GM18499 (cell line): Measurements from ENCODE around the gene SEC16B.

Experiments
- ATAC-seq: cut with Tn5 transposase; IDR thresholded peaks from one replicate; pipeline ENCODE4 v1.9.1; 2021; ENCODE audit warnings: moderate number of reproducible peaks; ENCODE audit not compliant: insufficient read depth, unreplicated experiment

The SEC16B gene

DNA sequence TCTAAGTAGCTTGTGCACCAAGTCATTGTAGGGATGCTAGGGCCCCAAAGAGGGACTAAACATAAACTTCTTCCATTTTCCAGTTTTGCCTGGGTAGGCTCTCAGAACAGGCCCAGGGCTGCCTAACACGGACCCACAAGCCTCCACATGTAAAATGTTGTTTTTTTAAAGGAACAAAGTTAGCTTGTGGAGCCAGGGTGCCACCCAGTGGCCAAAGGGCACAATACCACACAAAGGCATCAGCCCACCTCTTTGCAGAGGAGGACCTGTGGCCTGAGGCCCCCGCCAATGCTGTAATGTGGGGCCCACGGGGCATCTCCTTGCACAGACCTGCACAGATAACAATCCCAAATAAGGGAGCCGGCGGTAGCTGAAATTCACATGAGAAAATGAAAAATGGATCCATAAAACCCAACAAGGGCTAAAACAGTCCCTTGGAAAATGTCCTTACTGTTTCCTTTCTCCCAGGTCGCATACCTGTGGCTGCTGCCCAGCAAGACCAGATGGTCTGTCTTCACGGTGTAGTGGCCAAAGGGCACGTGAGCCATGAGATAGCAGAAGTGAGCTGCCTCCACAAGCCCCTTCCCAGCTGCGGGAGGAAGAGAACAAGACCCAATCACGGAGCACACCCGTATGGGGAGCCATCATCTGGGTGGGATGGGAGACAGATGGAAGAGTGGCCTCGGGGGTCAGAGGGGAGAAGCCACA, 23.8 kb downstream of the SEC16B start:
- no peak for ATAC-seq

DNA sequence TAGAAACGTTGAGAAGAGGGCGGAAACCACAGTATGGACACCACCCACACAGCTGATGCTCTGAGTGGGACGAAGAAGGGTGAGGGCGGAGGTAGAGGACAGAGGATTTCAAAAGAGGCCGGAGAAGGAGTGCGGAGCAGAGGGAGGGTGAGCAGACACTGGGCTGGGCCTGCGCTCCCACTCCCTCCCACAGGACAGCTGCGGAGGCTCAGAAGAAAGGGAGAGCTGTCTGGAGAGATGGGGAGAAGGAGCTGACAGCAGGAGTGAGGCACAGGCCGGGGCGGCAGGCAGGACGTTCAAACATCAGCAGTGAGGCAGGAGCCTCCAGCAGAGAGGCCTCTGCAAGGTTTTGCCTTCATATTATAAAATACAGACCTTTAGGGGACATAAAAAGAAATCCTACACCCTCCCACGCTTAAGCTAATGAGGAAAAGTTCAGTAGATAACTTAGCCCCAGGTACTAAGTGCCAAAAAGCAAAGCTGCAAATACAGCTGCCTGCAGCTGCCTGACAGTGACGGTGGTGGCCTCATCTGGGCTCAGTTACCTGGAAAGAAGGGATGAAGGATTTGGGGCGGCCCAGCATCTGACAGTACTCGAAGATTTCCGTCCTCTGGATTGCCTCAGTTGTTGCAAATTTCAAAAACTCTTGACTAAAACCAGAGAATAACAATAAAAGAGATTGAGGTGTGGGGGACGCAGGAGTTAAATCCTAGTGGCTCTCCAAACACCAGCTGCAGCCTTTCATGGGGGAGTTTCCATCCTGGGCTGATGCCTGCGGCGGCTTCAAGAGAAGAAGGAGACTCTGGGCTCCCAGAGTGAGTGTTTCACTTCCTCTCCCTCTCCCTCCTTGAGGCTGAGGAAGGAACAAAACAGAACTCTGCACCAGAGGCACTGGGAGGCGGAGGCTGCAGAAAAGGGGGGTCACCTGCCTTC, 25.6 kb downstream of the SEC16B start:
- no peak for ATAC-seq

DNA sequence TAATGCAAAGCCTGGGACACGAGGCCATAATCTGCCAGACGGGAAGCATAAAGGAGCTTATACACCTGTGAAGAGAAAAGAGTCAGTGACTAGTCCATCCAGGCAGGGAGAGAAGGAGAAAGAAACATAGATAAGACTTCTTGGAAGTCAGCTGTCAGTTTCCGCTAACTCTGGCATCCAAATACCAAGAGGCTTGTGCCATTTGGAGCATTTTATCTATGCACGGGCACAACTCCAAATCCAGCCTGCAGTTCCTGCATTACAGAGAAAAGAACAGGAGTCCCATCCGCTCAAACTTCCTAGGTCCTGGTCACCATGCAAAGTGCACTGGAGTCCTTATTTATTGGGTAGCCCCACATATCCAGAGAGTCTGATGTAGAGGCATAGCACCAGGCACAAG, 27.9 kb downstream of the SEC16B start:
- no peak for ATAC-seq

DNA sequence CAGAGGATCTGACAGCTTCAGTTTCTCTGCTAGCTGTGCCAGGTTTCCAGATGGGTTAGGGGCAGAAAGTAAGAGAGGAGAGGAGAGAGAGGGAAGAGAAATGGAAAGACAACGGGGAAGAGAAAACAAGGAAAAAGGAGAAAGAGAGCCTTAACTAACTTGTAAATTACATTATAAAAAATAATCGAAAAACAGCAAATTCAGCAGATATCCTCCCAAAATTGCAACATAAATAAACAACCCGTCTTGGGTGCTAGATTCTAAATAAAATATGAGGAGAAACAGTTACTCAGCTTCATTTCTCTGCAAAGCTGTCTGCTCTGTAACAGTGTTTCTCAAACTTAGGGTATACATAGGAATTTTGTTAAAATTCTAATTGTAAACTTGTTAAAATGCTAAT, 29.2 kb downstream of the SEC16B start:
- no peak for ATAC-seq

DNA sequence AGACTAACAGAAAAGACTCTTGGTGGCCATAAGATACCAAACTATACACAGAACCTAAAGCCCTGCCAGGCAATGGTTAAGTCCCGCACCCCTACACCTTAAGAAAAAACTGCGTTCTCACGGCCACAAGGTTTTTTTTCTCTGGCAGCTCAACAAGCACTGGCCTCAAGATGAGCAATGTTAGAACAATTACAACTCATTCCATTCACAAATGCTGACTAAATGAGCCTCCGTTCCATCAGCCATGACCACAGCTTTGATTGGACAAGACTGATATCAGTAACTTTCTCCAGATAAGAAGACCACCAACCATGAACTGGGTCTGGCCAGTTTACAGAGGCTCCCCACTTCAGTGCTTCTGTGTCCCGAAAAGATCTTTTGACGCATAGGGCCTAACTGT, 31.9 kb downstream of the SEC16B start:
- no peak for ATAC-seq

DNA sequence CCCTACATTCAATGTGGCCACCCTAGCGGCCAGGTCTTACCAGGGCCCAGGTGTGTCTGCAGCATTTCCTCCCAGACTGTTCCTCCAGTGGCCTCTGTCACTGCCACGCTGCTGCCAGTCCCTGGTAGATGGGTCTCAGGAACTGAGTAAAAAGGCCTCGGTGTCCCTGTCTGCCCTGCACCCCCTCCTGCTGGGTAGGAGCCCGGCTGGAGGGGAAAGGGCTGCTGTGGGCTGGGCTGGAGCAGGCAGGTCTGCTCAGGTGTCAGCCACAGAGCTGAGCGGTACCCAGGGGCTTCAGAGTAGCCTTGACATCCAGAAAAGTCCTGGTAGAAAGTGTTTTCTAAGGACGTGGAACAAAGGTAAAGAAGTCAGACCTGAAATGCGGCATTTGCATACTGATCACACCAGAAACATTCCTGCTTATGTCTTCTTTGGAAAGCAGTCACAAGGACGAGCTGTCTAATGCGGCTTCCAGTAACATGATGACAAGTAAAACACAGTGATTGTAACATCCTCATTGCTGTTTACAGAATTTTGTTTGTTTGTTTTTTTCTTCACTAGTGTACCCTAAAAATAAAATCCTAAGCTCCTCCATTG, 32.6 kb downstream of the SEC16B start:
- ATAC-seq, result no peak

DNA sequence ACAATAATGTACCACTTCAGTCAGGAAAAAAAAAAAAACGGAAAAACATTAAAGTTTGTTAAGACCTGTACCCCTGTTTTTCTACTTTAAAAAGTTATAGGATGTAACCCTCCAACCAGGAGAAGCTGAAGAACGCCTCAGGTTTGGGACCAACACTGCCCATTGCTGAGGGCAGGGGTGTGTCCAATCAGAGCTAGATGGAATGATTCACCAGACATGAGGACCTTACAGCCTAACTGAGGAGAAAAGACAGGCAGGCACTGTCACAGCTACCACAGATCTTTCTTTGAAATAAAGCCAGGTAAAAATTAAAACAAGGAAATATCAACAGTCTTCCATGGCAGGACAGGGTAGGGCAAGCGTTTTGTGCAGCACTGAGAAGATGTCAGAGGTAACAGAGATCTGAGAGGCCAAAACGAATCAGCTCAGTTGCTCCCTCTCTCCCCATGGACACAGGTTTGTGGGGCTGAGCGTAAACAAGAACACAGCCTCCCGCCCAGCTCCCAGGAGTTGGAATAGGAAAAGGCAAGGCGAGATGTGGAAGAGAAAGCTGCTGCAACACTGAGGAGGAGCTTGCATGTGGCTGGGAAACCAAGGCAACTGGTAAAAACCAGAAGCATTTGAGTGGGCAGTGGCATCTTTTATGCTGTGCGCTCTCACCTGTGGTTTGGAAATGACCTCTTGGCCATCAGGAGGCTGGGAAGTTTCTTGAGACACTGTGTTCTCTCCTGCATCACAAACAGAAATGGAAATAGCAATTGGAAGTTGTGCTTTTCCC, 34.0 kb downstream of the SEC16B start:
- ATAC-seq, result no peak

DNA sequence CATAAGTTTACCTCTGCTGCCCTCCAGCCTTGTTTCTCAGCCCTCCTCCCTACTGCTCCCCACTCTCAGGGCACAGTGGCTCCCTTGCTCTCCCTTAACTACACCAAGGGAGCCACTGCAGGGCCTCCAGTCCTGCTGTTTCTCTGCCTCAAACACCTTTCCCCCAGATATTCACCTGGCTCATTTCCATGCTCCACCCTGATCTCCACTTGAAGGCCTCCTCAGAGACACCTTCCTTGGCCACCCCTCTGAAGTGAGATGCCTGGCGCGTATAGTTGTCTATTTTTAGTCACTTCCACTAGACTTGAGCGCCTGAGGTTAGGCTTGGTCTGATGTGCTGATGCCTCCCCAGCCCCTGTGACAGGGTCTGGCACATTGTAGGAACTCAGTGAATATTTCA, 34.9 kb downstream of the SEC16B start:
- no peak for ATAC-seq

DNA sequence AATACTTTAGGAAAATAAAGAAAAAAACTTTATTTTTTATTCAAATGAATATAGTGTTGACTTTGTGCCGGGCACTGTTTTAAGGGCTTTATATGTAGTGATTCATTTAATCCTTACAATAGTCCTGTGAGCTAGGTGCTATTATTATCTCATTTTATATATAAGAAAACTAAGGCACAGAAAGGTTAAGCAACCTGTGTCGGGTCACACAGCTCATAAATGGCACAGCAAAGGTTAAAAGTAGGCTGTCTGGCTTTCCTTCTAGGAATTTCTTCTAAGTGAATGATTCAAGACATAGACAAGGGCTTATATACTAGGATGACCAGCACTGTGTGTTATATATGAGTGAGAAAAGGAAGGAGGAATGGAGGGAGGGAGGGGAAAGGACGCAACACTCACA, 35.4 kb downstream of the SEC16B start:
- ATAC-seq, result no peak

DNA sequence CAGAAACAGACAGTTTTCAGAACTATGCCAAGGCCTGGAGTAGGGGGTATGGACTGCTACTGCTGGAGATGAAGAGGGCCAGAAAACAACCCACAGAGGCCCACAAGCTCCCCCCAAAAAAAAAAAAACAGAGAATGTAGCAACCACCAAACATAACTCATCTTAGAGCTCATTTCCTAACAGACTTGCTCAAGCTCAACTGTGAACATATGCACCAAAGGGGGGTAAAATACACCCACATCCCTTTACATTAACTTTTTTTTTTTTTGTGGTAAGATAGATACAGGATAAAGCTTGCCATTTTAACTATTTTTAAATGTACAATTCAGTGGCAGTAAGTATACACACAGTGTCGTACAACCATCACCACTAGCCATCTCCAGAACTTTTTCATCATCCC, 36.0 kb downstream of the SEC16B start:
- no peak for ATAC-seq

DNA sequence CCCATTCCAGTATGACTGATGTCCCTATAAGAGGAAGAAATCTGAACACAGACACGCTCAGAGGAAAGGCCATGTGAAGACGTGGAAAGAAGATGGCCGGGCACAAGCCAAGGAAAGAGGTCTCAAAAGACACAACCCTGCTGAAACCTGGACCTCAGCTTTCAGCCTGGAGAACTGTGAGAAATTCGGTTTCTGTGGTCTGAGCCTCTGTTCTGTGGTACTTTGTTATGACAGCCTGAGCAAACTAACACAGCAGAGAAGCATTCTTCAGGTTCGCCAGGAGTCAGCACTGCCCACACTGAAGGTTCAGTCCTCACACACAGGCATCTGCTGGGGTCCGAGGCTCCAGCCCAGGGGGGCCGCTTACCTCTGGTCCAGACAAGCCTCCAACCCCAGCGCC, 37.7 kb downstream of the SEC16B start:
- ATAC-seq, result no peak

DNA sequence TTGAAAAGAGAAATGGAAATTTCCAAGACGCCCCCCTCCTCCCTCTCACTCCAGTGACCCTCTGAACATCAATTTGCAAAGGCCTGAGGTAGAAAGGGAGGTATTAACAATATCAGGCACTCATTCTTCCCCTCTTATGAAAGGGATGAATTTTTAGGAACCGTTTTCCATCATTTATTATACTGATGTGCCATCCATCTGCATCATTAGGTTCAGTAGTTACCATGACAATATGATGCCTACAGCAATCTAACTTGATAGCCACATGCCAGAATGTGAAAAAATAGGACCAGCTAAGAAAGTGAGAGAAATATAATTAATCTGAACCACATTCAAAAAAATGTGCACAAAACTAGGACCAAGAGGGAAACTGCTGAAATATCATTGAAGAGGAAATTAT, 40.9 kb downstream of the SEC16B start:
- ATAC-seq, result no peak

DNA sequence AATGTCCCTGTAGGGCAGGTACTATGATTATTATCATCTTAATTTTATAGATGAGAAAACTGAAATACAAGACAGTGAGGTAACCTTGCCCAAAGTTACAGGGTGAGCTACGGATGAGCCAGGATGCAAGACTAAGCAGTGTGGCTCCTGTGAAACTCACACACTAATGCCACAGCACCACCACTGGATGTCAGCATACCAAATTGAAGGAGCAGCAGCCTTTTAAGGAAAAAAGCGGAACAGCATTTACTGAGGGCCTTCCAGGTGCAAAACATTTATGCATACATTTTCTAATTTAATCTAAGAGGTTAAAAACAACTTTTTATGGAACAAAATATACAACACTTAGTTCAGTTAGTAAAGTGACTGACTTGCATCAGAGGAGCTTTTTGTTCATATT, 41.7 kb downstream of the SEC16B start:
- no peak for ATAC-seq

DNA sequence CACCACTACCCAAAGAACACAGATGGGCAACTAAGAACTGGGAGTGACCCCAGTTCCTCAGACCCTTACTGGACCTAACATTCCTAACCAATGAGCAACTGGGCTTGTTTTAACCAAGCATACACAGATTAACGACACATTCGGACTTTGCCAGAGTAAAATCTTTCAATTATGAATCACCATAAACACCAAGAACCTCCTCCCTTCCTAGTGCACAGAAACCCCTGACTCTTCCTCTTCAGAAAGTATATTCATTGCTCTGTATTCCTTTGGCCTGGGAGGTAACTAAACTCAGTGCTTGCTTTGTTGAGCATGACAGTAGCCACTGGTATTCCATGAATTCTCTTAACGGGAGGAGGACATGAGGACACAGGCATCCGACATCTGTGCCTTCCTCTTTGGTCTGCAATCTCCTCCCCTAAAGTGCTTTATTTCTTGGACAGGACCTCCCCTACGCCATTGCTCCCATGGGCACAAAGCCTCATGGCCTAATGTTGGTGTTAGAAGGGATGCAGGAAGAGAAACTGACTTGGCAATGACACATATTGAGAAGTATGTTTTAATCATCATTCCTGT, 42.7 kb downstream of the SEC16B start:
- no peak for ATAC-seq

DNA sequence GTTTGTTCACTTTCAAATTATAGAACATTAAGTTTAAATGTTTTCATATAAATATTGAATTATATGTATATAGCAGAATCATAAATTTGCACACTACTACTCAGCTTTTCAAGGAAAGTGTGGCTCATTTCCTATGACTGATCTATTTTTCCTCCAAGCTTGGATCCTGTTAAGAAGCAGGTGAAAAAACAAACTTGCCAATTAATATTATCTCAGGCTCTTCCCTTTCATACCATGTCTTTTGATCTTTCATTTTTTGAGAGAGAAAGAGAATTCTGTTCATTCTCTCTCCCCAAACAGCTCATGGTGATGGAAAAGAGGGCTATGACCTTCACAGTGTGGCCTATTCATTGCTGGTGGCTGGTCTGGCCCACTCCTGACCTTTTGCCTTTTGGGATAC, 43.7 kb downstream of the SEC16B start:
- ATAC-seq, result no peak

DNA sequence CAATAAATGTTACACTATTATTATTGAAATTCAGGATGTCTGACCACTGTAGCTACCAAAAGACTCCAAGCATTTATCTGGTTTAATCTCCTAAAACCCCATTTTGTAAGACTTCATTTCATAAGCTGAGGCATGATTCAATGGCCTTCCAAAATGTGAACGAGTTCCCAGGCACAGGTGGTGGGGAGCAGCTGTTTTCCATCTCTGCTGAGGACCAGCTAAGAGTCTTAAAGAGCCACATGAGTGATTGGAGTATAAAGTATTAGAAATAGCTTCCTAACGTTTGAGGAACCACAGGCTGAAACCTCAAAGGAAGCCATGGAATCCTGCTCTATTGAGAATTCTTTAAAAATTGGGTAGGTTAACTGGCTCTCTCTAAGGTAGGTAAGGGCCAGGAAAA, 44.9 kb downstream of the SEC16B start:
- ATAC-seq, result no peak

DNA sequence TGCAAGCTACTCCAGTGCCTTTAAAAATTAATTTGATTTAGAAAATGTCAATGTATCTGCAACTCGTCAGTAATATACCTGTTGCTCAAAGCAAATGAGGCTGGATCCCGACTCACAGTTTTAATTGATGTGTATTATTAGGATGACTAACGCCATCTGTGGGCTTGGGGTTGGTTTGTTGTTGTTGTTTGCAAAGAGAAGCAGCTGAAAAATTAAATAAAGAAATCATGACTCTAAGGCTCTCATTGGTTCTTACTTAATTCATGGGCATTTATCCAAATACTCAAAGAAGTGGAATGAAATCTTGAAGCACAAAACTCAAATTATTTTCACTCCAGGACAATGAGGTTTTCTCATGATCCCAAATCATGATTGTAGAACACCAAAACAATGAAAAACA, 46.4 kb downstream of the SEC16B start:
- no peak for ATAC-seq

DNA sequence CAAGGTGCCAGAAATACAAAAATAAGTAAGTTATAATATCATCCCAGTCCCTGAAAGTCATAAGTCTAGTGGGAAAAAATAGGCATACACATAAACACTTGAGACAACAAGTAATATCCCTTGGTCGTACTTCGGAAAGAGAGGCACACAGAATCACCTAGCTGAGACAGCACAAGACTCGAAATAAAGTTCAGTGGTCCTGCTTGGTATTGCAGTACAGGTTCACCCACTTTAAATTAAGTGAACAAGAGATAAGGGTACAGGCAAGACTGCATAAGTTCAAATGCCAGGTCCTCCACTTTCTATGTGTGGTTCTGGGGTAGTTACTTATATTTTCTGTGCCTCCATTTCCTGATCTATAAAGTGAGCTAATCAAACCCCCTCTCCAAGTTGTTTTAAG, 47.6 kb downstream of the SEC16B start:
- no peak for ATAC-seq

DNA sequence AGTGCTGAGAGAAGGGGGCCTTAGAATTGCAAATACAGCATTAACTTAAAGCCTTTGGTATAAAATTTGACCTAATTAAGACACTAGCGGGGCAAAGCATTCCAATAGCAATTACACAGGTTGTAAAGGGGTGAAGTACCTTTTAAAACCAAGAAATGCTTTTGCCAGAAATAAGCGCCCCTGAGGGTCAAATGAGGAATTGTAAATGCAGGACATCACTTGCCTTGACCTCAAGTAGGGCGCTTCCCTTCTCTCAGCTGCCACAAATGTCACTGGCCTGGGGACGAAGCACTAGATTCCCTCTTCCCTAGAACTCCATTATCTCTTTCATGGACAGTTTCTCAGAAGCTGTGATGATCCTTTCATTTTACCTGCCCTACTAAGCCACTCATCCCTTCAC, 48.3 kb downstream of the SEC16B start:
- no peak for ATAC-seq

DNA sequence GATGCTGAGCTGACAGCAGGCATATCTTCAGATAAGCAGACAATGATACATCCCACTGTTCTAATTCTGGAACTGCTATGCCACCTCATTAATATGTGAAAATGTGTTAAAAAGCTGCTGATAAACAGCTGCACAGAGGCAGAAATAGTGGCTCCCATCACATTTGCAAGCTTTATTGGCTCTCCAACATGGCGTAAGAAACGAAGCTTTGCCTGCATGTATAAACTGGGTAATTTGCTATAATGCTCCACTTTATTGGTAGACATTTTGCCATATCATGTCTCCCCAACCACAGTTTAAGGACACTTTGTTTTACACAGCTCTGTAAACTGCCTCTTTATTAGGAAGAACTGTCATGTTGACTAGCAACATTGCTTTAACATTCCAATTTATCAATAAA, 49.8 kb downstream of the SEC16B start:
- ATAC-seq, result no peak
